NCI-H82 (cell line): ENCODE data around the gene LACRT.

Source experiments
- DNase-seq: peaks from one replicate; lab custom pipeline; 2025; lab: John Stamatoyannopoulos, UW

The LACRT gene

GRCh38 chr12:54631988-54632728, 2.5 kb downstream of the LACRT start:
- DNase-seq, result no peak

GRCh38 chr12:54631551-54631950, 3.1 kb downstream of the LACRT start:
- no peak for DNase-seq

- no peak for DNase-seq
Measured at GRCh38 chr12:54629925-54630324, 4.8 kb downstream of the LACRT start.

GRCh38 chr12:54628186-54628846, 6.4 kb downstream of the LACRT start:
- DNase-seq, result no peak

- no peak for DNase-seq
Measured at GRCh38 chr12:54627304-54627703, 7.4 kb downstream of the LACRT start.

GRCh38 chr12:54625598-54625997, 9.1 kb downstream of the LACRT start:
- no peak for DNase-seq

- no peak for DNase-seq
Measured at GRCh38 chr12:54624315-54625279, 10.1 kb downstream of the LACRT start.

GRCh38 chr12:54622463-54623183, 12.1 kb downstream of the LACRT start:
- peak; percentile 28 for DNase-seq

GRCh38 chr12:54616933-54617680, 17.6 kb downstream of the LACRT start:
- no peak for DNase-seq

GRCh38 chr12:54612225-54612750, 22.4 kb downstream of the LACRT start:
- DNase-seq, result no peak

- DNase-seq, result no peak
Measured at GRCh38 chr12:54611715-54612149, 23.0 kb downstream of the LACRT start.

GRCh38 chr12:54608769-54609168, 25.9 kb downstream of the LACRT start:
- no peak for DNase-seq

GRCh38 chr12:54608156-54608555, 26.5 kb downstream of the LACRT start:
- DNase-seq, result no peak

- DNase-seq, result no peak
Measured at GRCh38 chr12:54606556-54606955, 28.1 kb downstream of the LACRT start.

- DNase-seq, result no peak
Measured at GRCh38 chr12:54605138-54605970, 29.3 kb downstream of the LACRT start.

GRCh38 chr12:54604436-54604835, 30.3 kb downstream of the LACRT start:
- DNase-seq, result no peak

GRCh38 chr12:54603872-54604271, 30.8 kb downstream of the LACRT start:
- DNase-seq, result no peak

- DNase-seq, result peak; percentile 64
Measured at GRCh38 chr12:54603173-54603814, 31.4 kb downstream of the LACRT start.

- no peak for DNase-seq
Measured at GRCh38 chr12:54602661-54603060, 32.0 kb downstream of the LACRT start.
